Breast epithelium (tissue), 3 donors: Measurements from ENCODE around the gene CCDC183.

Source experiments
- POLR2A ChIP-seq: fragments of 450-650 bp; IDR thresholded peaks from one replicate; pipeline ENCODE4 v1.6.1; 2016; ENCODE audit warnings: antibody characterized with exemption, mild to moderate bottlenecking, moderate library complexity
- POLR2AphosphoS5 ChIP-seq, 3 donors: sonication (generic); formaldehyde crosslinking; IDR thresholded peaks; one replicate each; pipeline ENCODE4 v1.6.1; 2017; ENCODE audit warnings: antibody characterized with exemption in 3 of 3

GRCh38 chr9:136806067-136806466 is 9.9 kb downstream of the CCDC183 start:
- TF ChIP-seq POLR2AphosphoS5 (IDR thresholded peaks at IDR 0.05), result no peak
- TF ChIP-seq POLR2A, result no peak
